GM13977 (cell line): Measurements from ENCODE around the gene LIN7C.
"Not testable (repeated sequence)": the region's sequence is repeated elsewhere in the genome, so short reads cannot be mapped to it uniquely, and the experiment has no call there.

Experiments used
- DNase-seq: peaks from one replicate; pipeline ENCODE4 v3.0.0; 2012; ENCODE audit warnings: low spot score
- in situ Hi-C: fragments of 300-500 bp; cut with MboI; formaldehyde crosslinking; loops from one replicate; pipeline ENCODE4 v1.12.0; 2022; ENCODE audit warnings: low sequenced_read_pairs, low pct_unique_long_range_greater_than_20kb, mixed read lengths, inconsistent platforms; ENCODE audit not compliant: unreplicated experiment
- TF ChIP-seq, protein P1 (sequence below): IDR thresholded peaks from 2 replicates; pipeline ENCODE4 v1.5.1; 2012; ENCODE audit warnings: mild to moderate bottlenecking, control low read depth; ENCODE audit not compliant: insufficient read depth; ENCODE audit errors: extremely low read depth, missing control alignments

Gene LIN7C

GRCh38 chr11:27456795-27457329 is 49.7 kb downstream of the LIN7C start:
- DNase-seq, result no peak
- TF ChIP-seq, protein P1, sequence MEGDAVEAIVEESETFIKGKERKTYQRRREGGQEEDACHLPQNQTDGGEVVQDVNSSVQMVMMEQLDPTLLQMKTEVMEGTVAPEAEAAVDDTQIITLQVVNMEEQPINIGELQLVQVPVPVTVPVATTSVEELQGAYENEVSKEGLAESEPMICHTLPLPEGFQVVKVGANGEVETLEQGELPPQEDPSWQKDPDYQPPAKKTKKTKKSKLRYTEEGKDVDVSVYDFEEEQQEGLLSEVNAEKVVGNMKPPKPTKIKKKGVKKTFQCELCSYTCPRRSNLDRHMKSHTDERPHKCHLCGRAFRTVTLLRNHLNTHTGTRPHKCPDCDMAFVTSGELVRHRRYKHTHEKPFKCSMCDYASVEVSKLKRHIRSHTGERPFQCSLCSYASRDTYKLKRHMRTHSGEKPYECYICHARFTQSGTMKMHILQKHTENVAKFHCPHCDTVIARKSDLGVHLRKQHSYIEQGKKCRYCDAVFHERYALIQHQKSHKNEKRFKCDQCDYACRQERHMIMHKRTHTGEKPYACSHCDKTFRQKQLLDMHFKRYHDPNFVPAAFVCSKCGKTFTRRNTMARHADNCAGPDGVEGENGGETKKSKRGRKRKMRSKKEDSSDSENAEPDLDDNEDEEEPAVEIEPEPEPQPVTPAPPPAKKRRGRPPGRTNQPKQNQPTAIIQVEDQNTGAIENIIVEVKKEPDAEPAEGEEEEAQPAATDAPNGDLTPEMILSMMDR, result no peak
- in situ Hi-C loops, result no loop called here

DNA sequence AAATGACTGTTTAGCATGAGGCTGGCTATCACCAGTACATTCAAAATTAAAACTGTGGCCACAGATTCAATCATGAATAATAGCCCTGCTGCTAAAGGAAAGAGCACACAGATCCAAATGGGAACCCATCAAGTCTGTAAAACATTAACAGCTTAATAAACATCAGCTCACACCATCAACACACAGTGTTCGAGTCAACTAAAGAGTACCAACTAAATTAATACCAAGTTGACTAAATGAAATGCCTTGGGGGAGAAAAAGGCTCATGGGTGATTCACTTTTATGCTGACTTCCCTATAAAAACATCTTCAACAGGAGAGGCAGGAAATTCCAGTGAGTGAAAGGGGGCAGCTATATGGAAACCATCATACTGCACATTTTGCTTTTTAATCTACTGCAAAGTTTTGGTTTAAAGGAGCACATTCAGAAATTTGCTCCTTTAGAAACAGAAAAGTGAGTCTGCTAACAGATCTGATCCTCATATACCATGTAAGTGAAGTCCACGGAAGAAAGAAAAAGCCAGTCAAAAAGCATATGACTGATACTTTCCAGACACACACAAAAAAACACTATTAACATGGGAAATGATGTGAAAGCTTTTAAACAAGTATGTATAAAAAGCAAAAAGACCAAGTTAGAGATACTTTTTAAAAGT is 50.3 kb downstream of the LIN7C start:
- in situ Hi-C loops, result no loop called here
- DNase-seq, result no peak
- TF ChIP-seq, protein P1, result no peak

DNA sequence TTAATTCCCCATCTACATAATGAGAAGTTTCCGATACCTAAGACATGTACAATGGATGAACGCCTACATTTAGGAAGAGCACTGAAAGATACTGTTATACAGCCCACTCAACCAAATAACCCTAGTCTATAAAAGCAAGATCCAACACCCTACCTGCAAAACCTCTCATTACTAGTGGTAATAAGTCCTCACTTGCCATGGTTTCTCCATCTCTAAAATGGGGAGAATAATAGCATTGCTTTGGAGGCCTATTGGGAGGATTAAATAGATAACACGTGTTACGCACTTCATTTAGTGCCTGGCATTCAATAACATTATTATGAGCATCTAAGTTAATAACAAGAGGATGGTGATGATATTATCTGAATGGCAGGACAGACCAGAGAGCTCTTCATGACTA is 50.9 kb downstream of the LIN7C start:
- no peak for DNase-seq
- in situ Hi-C loops, result no loop called here
- TF ChIP-seq, protein P1, result no peak

DNA sequence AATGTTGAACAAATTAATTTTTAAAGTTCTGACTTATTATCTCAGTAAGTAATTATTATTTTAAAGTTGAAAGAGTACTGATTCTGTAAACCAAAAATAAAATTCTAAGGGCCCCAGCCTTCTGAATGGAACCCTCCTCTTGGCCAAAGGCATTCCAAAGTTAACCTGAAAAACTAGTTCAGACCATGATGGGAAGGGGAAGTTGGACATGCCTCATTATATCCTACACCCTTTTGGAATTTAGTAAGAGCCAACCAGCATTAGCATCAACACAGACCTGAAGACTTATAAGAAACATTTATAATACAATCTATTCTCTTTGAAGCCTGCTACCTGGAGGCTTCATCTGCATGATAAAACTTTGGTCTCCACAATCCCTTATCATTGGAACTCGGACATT is 52.9 kb downstream of the LIN7C start:
- in situ Hi-C loops, result no loop called here
- TF ChIP-seq, protein P1, result no peak
- no peak for DNase-seq

DNA sequence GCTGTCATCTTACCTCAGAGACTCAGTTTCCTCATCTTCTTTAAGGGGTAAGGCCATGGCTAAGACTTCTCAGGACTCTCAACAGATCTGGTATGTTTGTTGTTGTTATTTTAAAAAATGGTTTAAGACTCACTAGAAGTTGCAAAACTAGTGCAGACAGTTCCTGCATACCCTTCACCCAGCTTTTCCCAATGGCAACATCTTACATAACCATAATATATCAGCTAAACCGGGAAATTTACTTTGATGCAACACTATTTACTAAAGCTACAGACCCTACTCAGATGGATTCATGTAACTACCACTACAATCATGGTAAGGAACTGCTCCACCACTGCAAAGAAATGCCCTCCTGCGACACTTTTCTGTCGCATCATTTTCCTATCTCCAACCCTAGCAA is 54.4 kb downstream of the LIN7C start:
- TF ChIP-seq, protein P1, result no peak
- DNase-seq, result no peak
- in situ Hi-C loops, result no loop called here

- TF ChIP-seq, protein P1, result no peak
- in situ Hi-C loops, result no loop called here
- no peak for DNase-seq
Measured at GRCh38 chr11:27451244-27451965, 55.2 kb downstream of the LIN7C start.

DNA sequence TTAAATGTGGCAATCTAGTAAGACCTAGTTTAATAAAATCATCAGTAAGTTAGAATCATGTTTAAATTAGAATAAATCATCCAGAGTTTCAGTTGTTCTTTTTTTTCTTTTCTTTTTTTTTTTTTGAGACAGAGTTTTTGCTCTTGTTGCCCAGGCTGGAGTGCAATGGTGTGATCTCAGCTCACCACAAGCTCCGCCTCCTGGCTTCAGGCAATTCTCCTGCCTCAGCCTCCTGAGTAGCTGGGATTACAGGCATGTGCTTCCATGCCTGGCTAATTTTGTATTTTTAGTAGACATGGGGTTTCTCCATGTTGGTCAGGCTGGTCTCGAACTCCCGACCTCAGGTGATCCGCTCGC is 58.4 kb downstream of the LIN7C start:
- DNase-seq, in situ Hi-C loops: not testable (repeated sequence)
